Natural killer cell (primary cell): Measurements from ENCODE around the gene HAPLN3. TPM values are rescaled to one million over a fixed set of nuclear protein-coding genes. Genes with fewer than 3 reads are reported as not detected.

Source experiments
- ATAC-seq, 3 donors: fragments of 150-1000 bp in 2 of 3; fragments of 200-7000 bp in 1 of 3; cut with Tn5 transposase; 1 replicate in 1 of 3; 2 replicates in 2 of 3; pipeline ENCODE4 v1.10.0; 2021; ENCODE audit warnings: mild to moderate bottlenecking in 2 of 3, moderate library complexity in 2 of 3
- DNase-seq, 2 donors: peaks; one replicate each; pipeline versions ENCODE4 v3.0.0 to v3.0.0-alpha.2; 2013 to 2021; ENCODE audit warnings: mixed read lengths in 1 of 2
- H3K27ac ChIP-seq: one replicate; pipeline ENCODE4 v1.5.1; 2013; ENCODE audit warnings: mild to moderate bottlenecking, low read length
- H3K27me3 ChIP-seq: one replicate; pipeline ENCODE4 v1.6.1; 2013; ENCODE audit warnings: low read length; ENCODE audit not compliant: control insufficient read depth, insufficient read depth
- H3K36me3 ChIP-seq: one replicate; pipeline ENCODE4 v1.6.1; 2013; ENCODE audit warnings: low read length; ENCODE audit not compliant: control insufficient read depth, insufficient read depth
- H3K4me1 ChIP-seq: one replicate; pipeline ENCODE4 v1.6.1; 2013; ENCODE audit warnings: low read length; ENCODE audit not compliant: control insufficient read depth, insufficient read depth
- H3K4me3 ChIP-seq: one replicate; pipeline ENCODE4 v1.5.1; 2013; ENCODE audit warnings: low read length
- H3K9me3 ChIP-seq: one replicate; pipeline ENCODE4 v1.6.1; 2013; ENCODE audit warnings: low read length; ENCODE audit not compliant: control insufficient read depth, insufficient read depth
- H3K27ac Mint-ChIP-seq, 2 donors: one replicate each; pipeline ENCODE4 v1.8.0; 2022; ENCODE audit warnings: mild to moderate bottlenecking in 2 of 2, mixed read lengths in 2 of 2, moderate library complexity in 1 of 2
- H3K27me3 Mint-ChIP-seq, 2 donors: one replicate each; pipeline ENCODE4 v1.8.0; 2022; ENCODE audit warnings: low read depth in 2 of 2, mixed read lengths in 2 of 2
- H3K36me3 Mint-ChIP-seq: one replicate; pipeline ENCODE4 v1.8.0; 2022; ENCODE audit warnings: mixed read lengths
- H3K4me1 Mint-ChIP-seq, 2 donors: one replicate each; pipeline ENCODE4 v1.8.0; 2022; ENCODE audit warnings: mixed read lengths in 2 of 2
- H3K4me3 Mint-ChIP-seq: one replicate; pipeline ENCODE4 v1.8.0; 2022; ENCODE audit warnings: mild to moderate bottlenecking, moderate library complexity, mixed read lengths
- H3K9me3 Mint-ChIP-seq, 2 donors: one replicate each; pipeline ENCODE4 v1.8.0; 2022; ENCODE audit warnings: mixed read lengths in 2 of 2
- CTCF ChIP-seq: fragments of 200-600 bp; IDR thresholded peaks from one replicate; pipeline ENCODE4 v1.8.0; 2022; ENCODE audit warnings: antibody characterized with exemption
- WGBS: methylation state at CpG from one replicate; pipeline ENCODE4 v1.1.7; 2013; ENCODE audit warnings: missing lambda C conversion rate; ENCODE audit not compliant: insufficient coverage; 5-methylcytosine and 5-hydroxymethylcytosine counted together
- intact Hi-C: fragments of 100-400 bp; cut with micrococcal nuclease; formaldehyde crosslinking; loops from one replicate; pipeline ENCODE4 v1.14.2; 2022
- total RNA-seq, 4 donors: library from RNA; stranded (reverse); fragments of 120-200 nt in 1 of 4; gene quantifications; one replicate each; pipeline versions ENCODE4 v1.2.3 to v1.2.4, GENCODE V29; 2013 to 2022

The HAPLN3 gene
- total RNA-seq, 3 donors from 2014 or later (not counting 1 experiment from before 2014, with no cell fraction given), result 10.1 to 10.8 (median 10.4) TPM

DNA sequence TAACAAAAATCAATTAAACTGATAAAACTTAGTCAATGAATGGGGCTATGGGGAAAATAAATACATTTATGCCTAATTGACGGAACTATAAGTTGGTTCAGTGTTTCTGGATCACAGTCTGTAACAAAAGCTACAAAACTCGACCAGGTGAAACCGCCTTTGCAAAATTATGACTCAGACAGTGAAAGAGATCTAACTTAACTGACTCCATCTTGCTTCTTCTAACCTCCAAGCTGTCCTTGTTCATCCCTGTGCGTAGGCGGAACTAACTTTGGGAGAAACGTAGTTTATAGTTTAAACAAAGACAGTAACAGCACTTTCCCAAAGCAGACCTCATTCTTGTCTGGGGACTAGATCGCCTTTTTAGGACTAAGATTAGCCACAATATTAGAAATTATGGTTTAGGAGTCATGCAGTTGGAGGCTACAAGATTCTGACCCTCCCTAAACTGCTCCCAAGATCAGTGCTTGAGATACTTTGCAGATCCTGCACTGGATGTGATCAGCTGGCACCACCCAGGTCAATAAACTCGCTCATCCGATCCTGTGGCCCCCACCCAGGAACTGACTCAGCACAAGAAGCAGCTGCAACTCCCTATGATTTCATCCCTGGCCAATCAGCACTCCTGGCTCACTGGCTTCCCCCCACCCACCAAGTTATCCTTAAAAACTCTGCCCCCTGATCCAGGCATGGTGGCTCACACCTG, 25.0 kb upstream of the HAPLN3 start:
- intact Hi-C loops, result no loop called here
- H3K36me3 ChIP-seq, result no peaks in the 10 kb centered on the region
- 76% methylated on average over 9 of the region's 9 CpGs for WGBS
- TF ChIP-seq CTCF, result no peak
- no peak for DNase-seq
- H3K4me1 ChIP-seq, result no peaks in the 10 kb centered on the region
- H3K9me3 ChIP-seq, result no peaks in the 10 kb centered on the region
- H3K27ac ChIP-seq, result no peak overlapping the region
- no peaks in the 10 kb centered on the region for H3K27me3 ChIP-seq
- H3K36me3 Mint-ChIP-seq, result no peaks in the 10 kb centered on the region
- ATAC-seq, result no peak
- peaks cover 8 to 14% of the 10 kb centered on the region in 2 donors for H3K27me3 Mint-ChIP-seq
- no peak overlapping the region for H3K4me3 ChIP-seq
- H3K27ac Mint-ChIP-seq, result no peak overlapping the region
- H3K9me3 Mint-ChIP-seq, result no peaks in the 10 kb centered on the region
- H3K4me3 Mint-ChIP-seq, result no peak overlapping the region
- H3K4me1 Mint-ChIP-seq, result no peaks in the 10 kb centered on the region

GRCh38 chr15:88918738-88919137, 23.4 kb upstream of the HAPLN3 start:
- no peak for ATAC-seq
- H3K27me3 ChIP-seq, result no peaks in the 10 kb centered on the region

DNA sequence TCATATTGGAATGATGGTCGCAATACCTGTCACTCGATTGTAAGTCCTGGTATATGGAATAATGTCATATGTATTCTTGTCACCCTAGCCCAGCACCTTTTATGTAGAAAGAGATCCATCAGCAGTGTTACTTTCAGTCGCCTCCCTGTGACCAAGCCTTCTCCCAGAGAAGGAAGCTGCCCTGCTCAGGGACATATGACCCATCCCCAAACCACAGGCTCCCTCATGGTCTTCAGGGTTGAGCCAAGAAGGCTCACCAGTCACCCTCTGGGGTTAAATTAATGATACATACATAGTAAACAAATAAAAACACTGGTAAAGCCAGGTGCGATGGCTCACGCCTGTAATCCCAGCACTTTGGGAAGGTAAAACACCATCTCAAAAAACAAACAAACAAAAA, 22.4 kb upstream of the HAPLN3 start:
- Mint-ChIP-seq H3K27me3 (peaks cover 4 to 8% of the 10 kb centered on the region in 2 donors), H3K4me3 (no peak overlapping the region), H3K4me1 (peaks cover 5 to 8% of the 10 kb centered on the region in 2 donors), H3K27ac (no peak overlapping the region), H3K36me3 (no peaks in the 10 kb centered on the region), H3K9me3 (no peaks in the 10 kb centered on the region)
- Histone ChIP-seq H3K36me3 (no peaks in the 10 kb centered on the region), H3K4me3 (no peak overlapping the region), H3K27ac (no peak overlapping the region), H3K4me1 (peaks cover 2% of the 10 kb centered on the region), H3K27me3 (no peaks in the 10 kb centered on the region), H3K9me3 (no peaks in the 10 kb centered on the region)
- 79% methylated on average over 3 of the region's 5 CpGs for WGBS
- DNase-seq, result no peak
- TF ChIP-seq CTCF, result no peak
- ATAC-seq, result no peak
- intact Hi-C loops, result no loop called here

More at GRCh38 chr15:88918738-88919137, 23.4 kb upstream of the HAPLN3 start:
- WGBS, result 57% methylated on average over 4 of the region's 4 CpGs
- no peaks in the 10 kb centered on the region for H3K9me3 Mint-ChIP-seq
- H3K4me1 ChIP-seq, result no peaks in the 10 kb centered on the region
- no peaks in the 10 kb centered on the region for H3K9me3 ChIP-seq
- no peak overlapping the region for H3K27ac Mint-ChIP-seq
- no peak overlapping the region for H3K27ac ChIP-seq
- TF ChIP-seq CTCF, result no peak
- intact Hi-C loops, result no loop called here
- H3K4me1 Mint-ChIP-seq, result peaks cover 0 to under 1% of the 10 kb centered on the region in 2 donors
- DNase-seq, result peak in 1 of 2 donors; percentile 3
- no peaks in the 10 kb centered on the region for H3K36me3 Mint-ChIP-seq
- H3K4me3 Mint-ChIP-seq, result no peak overlapping the region
- H3K36me3 ChIP-seq, result no peaks in the 10 kb centered on the region
- peaks cover 8 to 12% of the 10 kb centered on the region in 2 donors for H3K27me3 Mint-ChIP-seq
- H3K4me3 ChIP-seq, result no peak overlapping the region

- DNase-seq (no peak), ATAC-seq (no peak)
- Mint-ChIP-seq H3K27ac (no peak overlapping the region), H3K36me3 (no peaks in the 10 kb centered on the region), H3K4me3 (no peak overlapping the region), H3K9me3 (no peaks in the 10 kb centered on the region), H3K4me1 (peaks cover 12 to 21% of the 10 kb centered on the region in 2 donors), H3K27me3 (peaks cover 4 to 8% of the 10 kb centered on the region in 2 donors)
- WGBS, result 95% methylated on average over 7 of the region's 10 CpGs
- Histone ChIP-seq H3K4me3 (no peak overlapping the region), H3K4me1 (peaks cover 13% of the 10 kb centered on the region), H3K27ac (no peak overlapping the region), H3K36me3 (no peaks in the 10 kb centered on the region), H3K27me3 (no peaks in the 10 kb centered on the region), H3K9me3 (no peaks in the 10 kb centered on the region)
- intact Hi-C loops, result no loop called here
- TF ChIP-seq CTCF, result no peak
Observed at GRCh38 chr15:88915354-88915753, 20.0 kb upstream of the HAPLN3 start.
